ENCODE data around the gene GABRR2.
"Not testable (repeated sequence)": the region's sequence is repeated elsewhere in the genome, so short reads cannot be mapped to it uniquely, and the experiment has no call there.

Gene GABRR2

DNA sequence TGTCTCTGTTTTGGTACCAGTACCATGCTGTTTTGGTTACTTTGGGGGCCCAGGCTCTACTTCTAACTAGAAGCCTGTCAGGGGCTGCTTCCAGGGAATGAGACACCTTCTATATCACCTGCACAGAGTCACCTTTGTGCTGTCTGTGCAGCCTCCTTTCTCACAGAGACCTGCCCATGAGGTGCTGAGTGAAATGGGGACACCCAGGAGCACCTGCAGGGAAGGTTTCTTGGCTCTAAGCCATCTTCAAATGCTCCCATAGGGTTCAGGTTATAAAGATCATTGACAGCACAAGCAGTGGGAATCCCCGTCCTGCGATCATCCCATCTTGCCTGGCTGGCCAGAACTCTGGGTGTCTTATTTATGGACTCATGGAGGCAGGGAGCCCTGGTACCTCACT is 19.1 kb downstream of the GABRR2 start:
- TF ChIP-seq, protein P1, sequence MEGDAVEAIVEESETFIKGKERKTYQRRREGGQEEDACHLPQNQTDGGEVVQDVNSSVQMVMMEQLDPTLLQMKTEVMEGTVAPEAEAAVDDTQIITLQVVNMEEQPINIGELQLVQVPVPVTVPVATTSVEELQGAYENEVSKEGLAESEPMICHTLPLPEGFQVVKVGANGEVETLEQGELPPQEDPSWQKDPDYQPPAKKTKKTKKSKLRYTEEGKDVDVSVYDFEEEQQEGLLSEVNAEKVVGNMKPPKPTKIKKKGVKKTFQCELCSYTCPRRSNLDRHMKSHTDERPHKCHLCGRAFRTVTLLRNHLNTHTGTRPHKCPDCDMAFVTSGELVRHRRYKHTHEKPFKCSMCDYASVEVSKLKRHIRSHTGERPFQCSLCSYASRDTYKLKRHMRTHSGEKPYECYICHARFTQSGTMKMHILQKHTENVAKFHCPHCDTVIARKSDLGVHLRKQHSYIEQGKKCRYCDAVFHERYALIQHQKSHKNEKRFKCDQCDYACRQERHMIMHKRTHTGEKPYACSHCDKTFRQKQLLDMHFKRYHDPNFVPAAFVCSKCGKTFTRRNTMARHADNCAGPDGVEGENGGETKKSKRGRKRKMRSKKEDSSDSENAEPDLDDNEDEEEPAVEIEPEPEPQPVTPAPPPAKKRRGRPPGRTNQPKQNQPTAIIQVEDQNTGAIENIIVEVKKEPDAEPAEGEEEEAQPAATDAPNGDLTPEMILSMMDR (IDR thresholded peaks at IDR 0.05; ENCODE audit: low read length, missing control alignments), result no peak
- DNase-seq (ENCODE audit: low read depth), result no peak
- no peak overlapping the region for H3K4me3 ChIP-seq (replicated peaks; ENCODE audit: low read depth, low read length)

- DNase-seq (ENCODE audit: low read depth); H3K4me3 ChIP-seq (replicated peaks; ENCODE audit: low read depth, low read length): not testable (repeated sequence)
Measured at GRCh38 chr6:89295116-89295515, 20.0 kb downstream of the GABRR2 start.

GRCh38 chr6:89291256-89291819 is 23.8 kb downstream of the GABRR2 start:
- no peak overlapping the region for H3K4me3 ChIP-seq (replicated peaks; ENCODE audit: low read depth, low read length)
- no peak for DNase-seq (ENCODE audit: low read depth)
- TF ChIP-seq, protein P1 (IDR thresholded peaks at IDR 0.05; ENCODE audit: low read length, missing control alignments), result no peak

- H3K4me3 ChIP-seq (replicated peaks; ENCODE audit: low read depth, low read length), result no peak overlapping the region
- DNase-seq (ENCODE audit: low read depth), result no peak
- TF ChIP-seq, protein P1 (IDR thresholded peaks at IDR 0.05; ENCODE audit: low read length, missing control alignments), result no peak
Measured at GRCh38 chr6:89290401-89291155, 24.5 kb downstream of the GABRR2 start.

GRCh38 chr6:89289710-89290109 is 25.4 kb downstream of the GABRR2 start:
- TF ChIP-seq, protein P1 (IDR thresholded peaks at IDR 0.05; ENCODE audit: low read length, missing control alignments), result no peak
- H3K4me3 ChIP-seq (replicated peaks; ENCODE audit: low read depth, low read length), result no peak overlapping the region
- no peak for DNase-seq (ENCODE audit: low read depth)

- TF ChIP-seq, protein P1 (IDR thresholded peaks at IDR 0.05; ENCODE audit: low read length, missing control alignments), result no peak
- no peak overlapping the region for H3K4me3 ChIP-seq (replicated peaks; ENCODE audit: low read depth, low read length)
- no peak for DNase-seq (ENCODE audit: low read depth)
Measured at GRCh38 chr6:89287351-89288028, 27.6 kb downstream of the GABRR2 start.

DNA sequence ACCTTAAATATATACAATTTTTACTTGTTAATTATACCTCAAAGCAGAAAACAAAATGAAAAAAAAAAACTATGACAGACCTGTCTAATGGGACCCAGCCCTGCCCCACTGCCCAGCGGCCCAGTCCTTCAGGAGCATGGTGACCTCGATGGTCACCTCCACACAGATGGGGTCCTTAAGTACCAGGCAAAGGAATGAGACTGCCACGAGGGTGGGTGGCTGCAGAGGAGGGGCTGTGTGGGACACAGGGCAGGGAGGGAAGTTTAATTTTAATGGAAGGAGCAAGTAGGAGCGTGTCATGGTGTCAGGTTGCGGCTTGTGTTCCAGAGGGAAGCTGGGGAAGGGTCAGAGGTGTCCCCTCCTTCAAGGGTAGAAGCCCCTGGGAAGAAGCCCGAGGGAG is 28.6 kb downstream of the GABRR2 start:
- DNase-seq (ENCODE audit: low read depth), result no peak
- TF ChIP-seq, protein P1 (IDR thresholded peaks at IDR 0.05; ENCODE audit: low read length, missing control alignments), result no peak
- no peak overlapping the region for H3K4me3 ChIP-seq (replicated peaks; ENCODE audit: low read depth, low read length)

All from fibroblast of pulmonary artery (primary cell).